ENCODE results near the gene HELZ.

The HELZ gene

GRCh38 chr17:67124450-67125148 is 120.4 kb downstream of the HELZ start:
- no peak for TF ChIP-seq CTCF (IDR thresholded peaks at IDR 0.05)

GRCh38 chr17:67123699-67124098 is 121.3 kb downstream of the HELZ start:
- no peak for TF ChIP-seq CTCF (IDR thresholded peaks at IDR 0.05)

DNA sequence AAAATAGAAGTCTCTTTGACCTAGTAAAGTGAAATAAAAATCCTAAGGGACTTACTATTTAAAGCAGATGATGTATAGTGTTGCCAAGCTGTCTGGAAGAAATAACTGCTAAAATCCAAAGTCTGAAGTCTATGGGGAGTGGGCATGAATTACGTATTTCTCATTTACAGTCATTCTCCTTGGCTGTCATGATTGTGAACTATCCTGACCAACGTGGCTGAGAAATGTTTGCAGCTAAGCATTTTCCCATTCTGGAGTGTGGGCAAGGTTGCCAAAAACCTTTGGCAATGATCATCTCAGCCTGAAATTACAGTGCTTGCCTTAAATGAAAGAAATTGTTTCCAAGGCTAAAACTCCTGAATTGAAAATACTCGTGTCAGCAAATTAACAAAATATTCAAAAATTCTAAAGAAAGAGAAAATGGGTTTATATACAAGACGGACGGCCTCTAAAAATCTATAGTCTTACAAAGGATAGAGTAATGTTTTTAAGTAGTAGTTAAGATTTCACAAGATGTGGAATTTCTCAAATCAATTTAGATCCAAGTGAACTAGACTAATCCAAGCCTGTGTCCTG is 123.6 kb downstream of the HELZ start:
- TF ChIP-seq CTCF (IDR thresholded peaks at IDR 0.05): no peak

DNA sequence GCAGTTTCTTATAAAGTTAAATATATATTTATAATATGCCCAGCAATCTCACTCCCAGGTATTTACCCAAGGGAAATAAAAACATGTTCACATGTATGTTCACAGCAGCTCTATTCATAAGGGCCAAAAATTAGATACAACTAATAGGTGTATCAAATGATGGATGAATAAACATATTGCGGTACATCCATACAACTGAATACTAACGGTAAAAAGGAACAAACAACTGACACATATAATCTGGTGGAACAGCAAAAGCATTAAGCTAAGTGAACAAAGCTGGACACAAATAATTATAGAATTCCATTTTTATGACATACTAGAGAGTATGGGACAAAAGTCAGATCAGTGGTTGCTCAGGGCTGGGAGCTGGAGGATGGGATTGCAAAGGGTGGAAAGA is 125.9 kb downstream of the HELZ start:
- TF ChIP-seq CTCF (IDR thresholded peaks at IDR 0.05): no peak

GRCh38 chr17:67116045-67116575 is 128.9 kb downstream of the HELZ start:
- no peak for TF ChIP-seq CTCF (IDR thresholded peaks at IDR 0.05)

GRCh38 chr17:67115401-67115800 is 129.6 kb downstream of the HELZ start:
- TF ChIP-seq CTCF (IDR thresholded peaks at IDR 0.05): no peak

GRCh38 chr17:67113486-67113885 is 131.5 kb downstream of the HELZ start:
- no peak for TF ChIP-seq CTCF (IDR thresholded peaks at IDR 0.05)
